ENCODE data around the gene APLP2. TPM values are rescaled to one million over a fixed set of nuclear protein-coding genes. Genes with fewer than 3 reads are reported as not detected.

APLP2 gene
- total RNA-seq, 2 donors from 2014 or later: 30.3 to 32.2 TPM

DNA sequence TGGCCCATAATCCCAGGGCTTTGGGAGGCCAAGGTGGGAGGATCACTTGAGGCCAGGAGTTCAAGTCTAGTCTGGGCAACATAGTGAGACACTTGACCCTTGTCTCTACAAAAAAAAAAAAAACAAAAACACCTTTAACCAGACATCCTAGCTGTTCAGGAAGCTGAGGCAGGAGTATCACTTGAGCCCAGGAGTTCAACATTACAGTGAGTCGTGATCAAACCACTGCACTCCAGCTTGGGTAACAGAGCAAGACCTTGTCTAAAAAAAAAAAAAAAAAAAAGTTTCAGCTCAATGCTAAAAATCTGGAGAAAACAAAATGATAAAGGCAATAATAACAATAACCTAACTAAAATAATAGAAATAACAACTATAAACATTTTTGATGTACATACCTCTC, 22.6 kb upstream of the APLP2 start:
- Mint-ChIP-seq H3K9me3 (no peaks in the 10 kb centered on the region), H3K27ac (no peak overlapping the region), H3K36me3 (no peaks in the 10 kb centered on the region)
- ATAC-seq (no peak), DNase-seq (ENCODE audit: low spot score in 2 of 2) (no peak)

DNA sequence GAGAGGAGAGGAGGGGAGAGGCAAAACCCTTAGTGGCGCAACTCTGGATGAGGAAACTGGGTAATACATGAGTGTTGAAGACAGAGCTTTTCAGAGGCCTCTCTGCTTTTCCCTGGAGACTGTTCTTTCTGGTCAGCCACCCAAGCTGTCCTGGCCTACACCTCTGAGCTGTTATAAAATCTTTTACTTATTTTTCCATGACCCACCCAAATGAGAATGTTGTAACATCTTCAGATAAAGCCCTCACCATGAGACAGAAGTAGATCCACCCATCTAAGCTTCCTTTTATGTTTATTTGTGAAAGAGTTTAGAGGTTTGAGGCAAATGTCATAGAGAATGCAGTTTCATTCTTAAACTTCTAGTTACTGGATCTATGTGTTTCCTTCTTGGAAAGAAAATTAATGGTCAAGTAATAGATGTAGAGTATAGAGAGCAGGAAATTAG, 20.3 kb upstream of the APLP2 start:
- no peaks in the 10 kb centered on the region for H3K9me3 Mint-ChIP-seq
- DNase-seq (ENCODE audit: low spot score in 2 of 2): no peak

GRCh38 chr11:130050257-130050656, 19.4 kb upstream of the APLP2 start:
- no peak overlapping the region for H3K27ac Mint-ChIP-seq
- DNase-seq (ENCODE audit: low spot score in 2 of 2) (no peak), ATAC-seq (no peak)
- H3K9me3 Mint-ChIP-seq: no peaks in the 10 kb centered on the region
- no peaks in the 10 kb centered on the region for H3K36me3 Mint-ChIP-seq

More for the DNA sequence above, 20.3 kb upstream of the APLP2 start:
- H3K27ac Mint-ChIP-seq: no peak overlapping the region
- no peaks in the 10 kb centered on the region for H3K36me3 Mint-ChIP-seq
- ATAC-seq: no peak

DNA sequence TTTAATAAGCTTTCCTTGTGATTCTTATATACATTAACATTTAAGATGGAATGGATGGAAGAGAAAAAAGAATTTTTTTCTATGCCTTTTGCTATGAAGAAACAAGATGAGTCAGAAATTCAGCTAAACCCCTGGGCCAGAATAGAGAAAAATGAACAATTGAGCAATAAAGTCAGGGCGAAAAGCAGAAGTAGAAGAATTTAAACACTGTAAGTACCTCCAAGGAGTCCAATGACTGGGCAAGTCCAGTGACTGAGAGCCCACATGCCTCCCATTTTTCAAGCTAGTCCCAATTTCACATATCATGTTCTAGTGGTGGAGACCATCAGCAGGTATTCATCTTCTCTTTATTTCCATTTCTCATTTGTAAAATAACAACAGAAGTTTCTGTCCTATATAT, 18.6 kb upstream of the APLP2 start:
- no peak for ATAC-seq
- Mint-ChIP-seq H3K36me3 (no peaks in the 10 kb centered on the region), H3K27ac (no peak overlapping the region), H3K9me3 (no peaks in the 10 kb centered on the region)
- no peak for DNase-seq (ENCODE audit: low spot score in 2 of 2)

DNA sequence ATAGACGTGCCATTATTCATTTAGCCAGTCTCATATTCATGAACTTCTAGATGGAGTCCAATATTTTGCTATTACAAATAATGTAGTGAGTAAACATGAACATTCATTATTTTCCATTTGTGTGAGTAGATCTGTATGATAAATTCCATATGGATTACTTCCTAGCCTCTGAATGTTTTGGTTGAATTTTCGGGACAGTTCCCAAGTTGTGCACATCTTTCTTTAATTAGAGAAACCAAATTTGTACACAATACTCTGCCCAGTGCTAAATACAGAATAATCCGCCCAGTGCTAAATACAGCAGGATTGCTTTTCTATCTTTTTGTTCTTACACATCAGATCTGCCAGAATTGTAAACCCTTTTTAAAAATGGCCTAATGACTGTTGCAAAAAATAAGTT, 17.1 kb upstream of the APLP2 start:
- no peaks in the 10 kb centered on the region for H3K36me3 Mint-ChIP-seq
- ATAC-seq: no peak

GRCh38 chr11:130054966-130055365, 14.7 kb upstream of the APLP2 start:
- H3K36me3 Mint-ChIP-seq: no peaks in the 10 kb centered on the region
- ATAC-seq: no peak
- DNase-seq (ENCODE audit: low spot score in 2 of 2): no peak
- no peak overlapping the region for H3K27ac Mint-ChIP-seq
- H3K9me3 Mint-ChIP-seq: no peaks in the 10 kb centered on the region

More for the DNA sequence above, 17.1 kb upstream of the APLP2 start:
- no peaks in the 10 kb centered on the region for H3K9me3 Mint-ChIP-seq
- H3K27ac Mint-ChIP-seq: no peak overlapping the region
- DNase-seq (ENCODE audit: low spot score in 2 of 2): no peak

DNA sequence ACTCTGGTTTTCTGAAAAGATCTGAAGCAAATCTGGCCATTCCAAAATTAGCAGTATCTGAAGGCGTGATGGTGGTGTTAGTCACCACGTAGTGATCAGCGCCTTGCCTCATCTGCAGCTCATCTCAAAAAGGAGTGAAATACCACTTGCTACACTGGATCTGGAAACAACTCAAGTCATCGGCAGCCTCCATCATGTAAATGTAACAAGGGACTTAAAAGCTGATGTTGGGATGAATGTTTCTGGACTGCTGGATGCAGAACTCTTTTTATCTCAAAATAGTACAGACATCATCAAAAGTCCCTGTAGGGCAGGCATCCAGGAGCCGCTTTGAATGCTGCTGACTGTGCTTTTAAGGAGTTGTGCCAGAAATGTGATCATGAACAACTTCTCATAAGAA, 14.1 kb upstream of the APLP2 start:
- H3K9me3 Mint-ChIP-seq: no peaks in the 10 kb centered on the region
- ATAC-seq (no peak), DNase-seq (ENCODE audit: low spot score in 2 of 2) (no peak)
- no peak overlapping the region for H3K27ac Mint-ChIP-seq
- no peaks in the 10 kb centered on the region for H3K36me3 Mint-ChIP-seq

- DNase-seq (ENCODE audit: low spot score in 2 of 2): no peak
- Mint-ChIP-seq H3K9me3 (no peaks in the 10 kb centered on the region), H3K27ac (no peak overlapping the region), H3K36me3 (no peaks in the 10 kb centered on the region)
- no peak for ATAC-seq
Measured at GRCh38 chr11:130061017-130061416, 8.7 kb upstream of the APLP2 start.

DNA sequence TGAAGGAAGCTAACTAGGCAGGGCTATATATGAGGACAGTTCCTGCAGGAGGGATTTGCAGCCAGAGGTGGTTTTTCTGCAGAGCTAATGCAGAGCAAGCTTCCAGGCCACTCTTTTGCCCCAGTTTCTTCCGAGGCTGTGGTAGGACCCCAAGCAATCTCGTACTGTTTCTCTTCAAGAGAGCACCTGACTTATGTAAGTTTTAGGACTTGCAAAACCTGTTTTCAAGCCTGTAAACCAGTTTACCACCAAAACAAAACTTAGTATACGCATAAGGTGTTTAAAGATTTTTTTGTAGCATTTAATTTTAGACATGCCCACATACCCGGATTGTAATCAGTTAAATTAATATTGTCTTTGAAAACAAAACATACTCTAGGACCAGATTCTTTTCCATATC, 7.7 kb upstream of the APLP2 start:
- ATAC-seq: no peak
- Mint-ChIP-seq H3K9me3 (no peaks in the 10 kb centered on the region), H3K27ac (no peak overlapping the region), H3K36me3 (no peaks in the 10 kb centered on the region)
- no peak for DNase-seq (ENCODE audit: low spot score in 2 of 2)

DNA sequence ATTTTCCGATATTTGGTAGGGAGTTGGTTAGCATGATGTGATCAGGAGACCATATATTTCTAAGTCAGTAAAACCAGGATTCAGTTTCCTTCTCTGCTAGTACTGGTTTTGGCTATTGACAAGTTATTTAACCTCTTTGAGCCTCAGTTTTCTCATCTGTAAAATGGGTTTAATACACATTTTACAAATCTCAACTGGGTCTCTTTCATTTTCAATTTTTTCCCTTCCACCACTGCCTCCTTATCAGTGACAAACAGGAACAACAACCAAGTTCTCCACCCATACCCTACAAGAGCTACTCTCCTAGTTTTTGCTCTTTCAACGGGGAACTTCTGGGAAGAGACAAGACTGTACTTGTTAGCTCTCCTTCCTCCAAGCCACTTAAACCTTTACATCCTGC, 6.2 kb upstream of the APLP2 start:
- H3K9me3 Mint-ChIP-seq: no peaks in the 10 kb centered on the region
- no peak overlapping the region for H3K27ac Mint-ChIP-seq
- no peaks in the 10 kb centered on the region for H3K36me3 Mint-ChIP-seq
- no peak for ATAC-seq
- DNase-seq (ENCODE audit: low spot score in 2 of 2): no peak

DNA sequence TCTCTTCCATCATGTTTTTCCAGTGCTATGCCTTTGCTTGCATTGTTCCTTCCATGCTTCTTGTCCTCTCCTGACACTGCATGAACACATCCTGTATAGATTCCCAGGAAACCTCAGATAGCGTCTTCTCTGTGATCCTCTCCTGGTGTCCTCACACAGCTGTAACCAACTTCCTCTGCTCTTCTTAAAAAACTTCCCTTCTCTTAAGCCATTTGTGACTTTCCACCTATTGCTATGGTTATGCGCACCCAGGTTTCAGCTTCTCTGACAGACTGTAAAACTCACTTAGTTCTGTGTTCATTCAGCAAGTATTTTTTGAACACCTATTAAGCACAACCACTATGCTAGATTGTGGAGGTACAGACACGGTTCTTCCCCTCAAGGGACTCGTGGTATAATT, 5.1 kb upstream of the APLP2 start:
- no peak overlapping the region for H3K27ac Mint-ChIP-seq
- no peaks in the 10 kb centered on the region for H3K9me3 Mint-ChIP-seq
- no peak for ATAC-seq
- H3K36me3 Mint-ChIP-seq: no peaks in the 10 kb centered on the region
- DNase-seq (ENCODE audit: low spot score in 2 of 2): no peak

DNA sequence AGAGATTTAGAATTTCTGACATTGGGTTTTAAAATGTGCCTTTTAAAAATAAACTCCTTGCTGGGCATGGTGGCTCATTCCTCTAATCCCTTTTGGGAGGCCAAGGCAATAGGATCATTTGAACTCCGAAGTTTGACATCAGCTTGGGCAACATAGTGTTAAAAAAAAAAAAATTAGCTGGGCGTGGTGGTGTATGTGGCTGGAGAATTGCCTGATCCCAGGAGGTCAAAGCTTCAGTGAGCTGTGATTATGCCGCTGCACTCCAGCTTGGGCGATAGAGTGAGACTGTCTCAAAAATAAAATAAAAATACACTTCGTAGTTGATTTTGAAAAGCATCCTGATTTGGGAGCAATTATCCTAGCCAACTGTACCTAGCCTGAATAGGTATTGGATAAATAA, 3.4 kb upstream of the APLP2 start:
- Mint-ChIP-seq H3K36me3 (no peaks in the 10 kb centered on the region), H3K27ac (no peak overlapping the region), H3K9me3 (no peaks in the 10 kb centered on the region)
- ATAC-seq (no peak), DNase-seq (ENCODE audit: low spot score in 2 of 2) (no peak)

- no peaks in the 10 kb centered on the region for H3K36me3 Mint-ChIP-seq
Measured at GRCh38 chr11:130068546-130068985, 1.1 kb upstream of the APLP2 start.

DNA sequence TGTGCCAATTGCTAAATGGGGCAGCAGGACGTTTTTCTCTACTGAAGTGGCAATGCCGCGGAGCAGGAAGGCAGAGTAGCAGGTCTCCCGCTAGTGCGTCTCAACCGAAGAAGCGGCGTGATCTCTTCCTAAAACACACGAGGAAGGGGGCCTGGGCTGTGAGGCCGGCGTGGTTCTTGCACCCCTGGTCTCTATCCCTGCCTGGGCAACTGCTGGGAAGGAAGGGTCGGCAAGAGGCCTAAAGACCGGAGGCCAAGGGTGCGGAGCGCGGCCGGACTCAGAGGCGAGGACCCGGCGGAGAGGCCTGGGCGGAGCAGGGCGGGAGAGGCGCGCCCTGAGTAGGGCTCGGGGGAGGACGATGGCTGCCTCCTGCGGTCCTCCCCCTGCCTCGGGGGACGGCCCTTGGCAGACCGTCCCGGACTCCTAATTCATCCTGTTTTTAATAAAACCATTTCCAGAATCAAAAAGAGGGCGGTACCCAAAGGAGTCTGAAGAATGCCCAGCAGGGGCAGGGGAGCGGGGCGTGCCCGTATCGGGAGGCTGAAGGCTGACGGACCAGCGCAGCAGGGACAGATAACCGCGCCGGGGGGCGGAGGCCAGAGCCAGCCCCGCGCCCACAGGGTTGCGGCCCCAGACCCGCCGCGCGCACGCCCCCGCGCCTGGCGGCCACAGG, 572 bp upstream of the APLP2 start:
- DNase-seq (ENCODE audit: low spot score in 2 of 2): peak in 1 of 2 donors; percentile 66
- Mint-ChIP-seq H3K36me3 (no peaks in the 10 kb centered on the region), H3K27ac (peak overlapping the region; percentile 25 to 81), H3K9me3 (no peaks in the 10 kb centered on the region)
- peak; percentile 52 to 68 for ATAC-seq

More at GRCh38 chr11:130068546-130068985, 1.1 kb upstream of the APLP2 start:
- no peaks in the 10 kb centered on the region for H3K9me3 Mint-ChIP-seq
- DNase-seq (ENCODE audit: low spot score in 2 of 2) (no peak), ATAC-seq (no peak)
- peak overlapping the region; percentile 25 to 81 for H3K27ac Mint-ChIP-seq

- peak overlapping the region in 1 of 2 donors; percentile 81 for H3K27ac Mint-ChIP-seq
- no peaks in the 10 kb centered on the region for H3K9me3 Mint-ChIP-seq
- ATAC-seq: peak; percentile 26 to 36
- H3K36me3 Mint-ChIP-seq: no peaks in the 10 kb centered on the region
- DNase-seq (ENCODE audit: low spot score in 2 of 2): peak; percentile 58 to 67
Measured at GRCh38 chr11:130070109-130070845, 583 bp downstream of the APLP2 start.

GRCh38 chr11:130070846-130071200, 1.1 kb downstream of the APLP2 start:
- Mint-ChIP-seq H3K36me3 (no peaks in the 10 kb centered on the region), H3K9me3 (no peaks in the 10 kb centered on the region), H3K27ac (peak overlapping the region; percentile 34 to 56)
- DNase-seq (ENCODE audit: low spot score in 2 of 2) (no peak), ATAC-seq (no peak)

DNA sequence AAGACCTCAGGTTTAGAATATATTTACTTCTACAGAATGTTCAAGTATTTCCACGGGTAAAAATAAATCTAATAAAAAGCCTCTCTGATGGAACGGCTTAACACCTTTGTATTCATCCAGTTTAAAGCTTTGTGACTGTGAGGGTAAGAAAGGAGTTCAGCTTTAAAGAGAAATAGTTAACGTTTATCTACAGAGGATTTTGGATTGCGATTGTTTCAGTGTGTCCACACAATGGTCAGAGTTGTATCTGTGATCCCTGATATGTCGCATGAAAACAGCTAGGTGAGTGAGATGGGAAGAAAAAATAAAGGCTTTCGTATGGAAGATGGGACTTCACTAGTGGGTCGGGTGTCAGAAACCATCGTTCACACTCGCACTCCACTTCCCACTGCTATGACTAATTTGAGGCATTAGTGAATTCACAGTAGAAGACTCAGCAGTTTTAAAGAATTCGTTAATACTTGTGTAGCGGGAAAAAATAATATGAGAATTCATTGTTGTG, 1.6 kb downstream of the APLP2 start:
- ATAC-seq (no peak), DNase-seq (ENCODE audit: low spot score in 2 of 2) (no peak)
- Mint-ChIP-seq H3K36me3 (no peaks in the 10 kb centered on the region), H3K9me3 (no peaks in the 10 kb centered on the region), H3K27ac (peak overlapping the region; percentile 34 to 56)

GRCh38 chr11:130074736-130075135, 5.0 kb downstream of the APLP2 start:
- no peak for ATAC-seq
- Mint-ChIP-seq H3K36me3 (no peaks in the 10 kb centered on the region), H3K27ac (no peak overlapping the region), H3K9me3 (no peaks in the 10 kb centered on the region)
- no peak for DNase-seq (ENCODE audit: low spot score in 2 of 2)

Measured in activated naive CD4-positive, alpha-beta T cell treated with anti-CD3 and anti-CD28 coated beads, Interleukin-2, amount 50 U/mL, for 72 hours (primary cell).